ENCODE data around the gene SOD3.
A peak's percentile ranks its signal among the peaks of the same experiment; 100 is the strongest.

The SOD3 gene

GRCh38 chr4:24792552-24792951 is 2.8 kb upstream of the SOD3 start:
- no peak for TF ChIP-seq ZFX (IDR thresholded peaks at IDR 0.05)
- TF ChIP-seq, protein P1, sequence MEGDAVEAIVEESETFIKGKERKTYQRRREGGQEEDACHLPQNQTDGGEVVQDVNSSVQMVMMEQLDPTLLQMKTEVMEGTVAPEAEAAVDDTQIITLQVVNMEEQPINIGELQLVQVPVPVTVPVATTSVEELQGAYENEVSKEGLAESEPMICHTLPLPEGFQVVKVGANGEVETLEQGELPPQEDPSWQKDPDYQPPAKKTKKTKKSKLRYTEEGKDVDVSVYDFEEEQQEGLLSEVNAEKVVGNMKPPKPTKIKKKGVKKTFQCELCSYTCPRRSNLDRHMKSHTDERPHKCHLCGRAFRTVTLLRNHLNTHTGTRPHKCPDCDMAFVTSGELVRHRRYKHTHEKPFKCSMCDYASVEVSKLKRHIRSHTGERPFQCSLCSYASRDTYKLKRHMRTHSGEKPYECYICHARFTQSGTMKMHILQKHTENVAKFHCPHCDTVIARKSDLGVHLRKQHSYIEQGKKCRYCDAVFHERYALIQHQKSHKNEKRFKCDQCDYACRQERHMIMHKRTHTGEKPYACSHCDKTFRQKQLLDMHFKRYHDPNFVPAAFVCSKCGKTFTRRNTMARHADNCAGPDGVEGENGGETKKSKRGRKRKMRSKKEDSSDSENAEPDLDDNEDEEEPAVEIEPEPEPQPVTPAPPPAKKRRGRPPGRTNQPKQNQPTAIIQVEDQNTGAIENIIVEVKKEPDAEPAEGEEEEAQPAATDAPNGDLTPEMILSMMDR (conservative IDR thresholded peaks at IDR 0.05) = no peak
- no peak overlapping the region for H3K27ac ChIP-seq

DNA sequence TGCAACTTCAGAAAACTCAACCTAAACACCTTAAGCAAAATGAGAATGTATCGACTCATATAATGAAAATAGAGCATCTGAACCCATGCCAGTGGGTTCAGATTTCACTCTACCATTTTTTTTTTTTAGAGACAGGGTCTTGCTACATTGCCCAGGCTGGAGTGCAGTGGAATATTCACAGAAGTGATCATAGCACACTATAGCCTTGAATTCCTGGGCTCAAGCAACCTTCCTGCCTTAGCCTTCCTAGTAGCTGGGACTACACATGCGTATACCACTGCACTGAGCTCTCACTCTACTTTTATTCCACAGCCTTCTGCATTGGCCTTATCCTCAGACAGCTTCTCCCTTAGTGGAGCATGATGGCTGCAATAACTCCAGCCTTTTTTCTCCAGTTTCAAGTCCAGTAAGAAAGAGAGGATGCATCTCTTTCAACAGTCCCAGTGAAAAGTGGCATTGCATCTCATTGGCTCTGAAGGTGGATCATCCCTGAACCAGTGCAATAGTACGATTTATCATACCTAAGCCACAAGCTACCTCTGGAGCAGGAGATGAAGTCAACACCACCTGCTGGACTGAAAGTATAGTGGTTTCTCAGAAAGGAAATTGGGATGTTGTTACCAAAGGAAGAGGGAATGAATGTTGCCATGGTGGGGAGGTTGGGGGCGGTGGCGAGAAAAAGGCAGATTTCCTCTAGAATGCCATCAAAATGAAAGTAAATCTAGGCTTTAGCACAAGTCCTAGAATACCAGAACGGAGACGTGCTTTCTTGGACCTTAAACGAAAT is 2.0 kb upstream of the SOD3 start:
- TF ChIP-seq ZFX (IDR thresholded peaks at IDR 0.05) = no peak
- TF ChIP-seq, protein P1 (conservative IDR thresholded peaks at IDR 0.05) = peak; percentile 45
- no peak overlapping the region for H3K27ac ChIP-seq

GRCh38 chr4:24794051-24794450 is 1.3 kb upstream of the SOD3 start:
- TF ChIP-seq ZFX (IDR thresholded peaks at IDR 0.05) = no peak
- TF ChIP-seq, protein P1 (conservative IDR thresholded peaks at IDR 0.05) = no peak
- H3K27ac ChIP-seq = no peak overlapping the region

GRCh38 chr4:24794480-24794879 is 893 bp upstream of the SOD3 start:
- no peak for TF ChIP-seq ZFX (IDR thresholded peaks at IDR 0.05)
- TF ChIP-seq, protein P1 (conservative IDR thresholded peaks at IDR 0.05) = no peak
- H3K27ac ChIP-seq = peak overlapping the region; percentile 6; the same call in 1 of the 2 replicates

DNA sequence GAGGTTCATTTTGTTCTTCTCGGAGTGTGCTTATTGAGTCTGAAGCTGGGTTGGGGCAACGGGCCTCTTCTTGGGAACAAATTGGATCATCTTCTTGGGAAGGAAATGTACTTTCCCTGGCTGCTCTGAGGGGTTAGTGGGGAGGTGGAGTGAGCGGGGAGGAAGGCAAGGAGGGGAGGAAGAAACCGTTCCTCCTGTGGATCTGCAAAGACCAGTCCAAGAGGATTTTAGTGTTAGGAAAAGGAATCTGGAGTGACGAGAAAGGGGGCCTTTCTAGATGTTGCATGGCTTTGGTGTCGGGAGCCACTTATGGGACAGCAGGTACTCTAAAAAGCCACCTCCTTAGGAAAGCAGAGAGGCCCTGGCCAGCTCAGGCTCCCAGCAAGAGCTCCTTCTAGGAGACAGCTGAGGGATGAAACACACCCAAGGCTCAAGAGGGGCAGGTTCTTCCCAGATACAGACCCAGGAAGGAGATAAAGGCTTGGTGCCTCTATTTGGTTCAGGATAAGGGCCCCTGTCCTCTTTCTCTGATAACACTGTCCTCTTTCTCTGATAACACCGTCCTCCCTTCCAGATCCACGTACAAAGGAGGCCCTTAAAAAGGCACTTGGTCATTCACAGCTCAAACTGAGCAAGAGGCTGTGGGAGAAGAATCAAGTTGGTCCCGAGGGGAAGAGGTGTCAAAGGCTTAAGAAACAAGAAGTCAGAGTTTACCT is 451 bp downstream of the SOD3 start:
- peak overlapping the region; percentile 53 for H3K27ac ChIP-seq
- TF ChIP-seq ZFX (IDR thresholded peaks at IDR 0.05) = no peak
- TF ChIP-seq, protein P1 (conservative IDR thresholded peaks at IDR 0.05) = no peak

DNA sequence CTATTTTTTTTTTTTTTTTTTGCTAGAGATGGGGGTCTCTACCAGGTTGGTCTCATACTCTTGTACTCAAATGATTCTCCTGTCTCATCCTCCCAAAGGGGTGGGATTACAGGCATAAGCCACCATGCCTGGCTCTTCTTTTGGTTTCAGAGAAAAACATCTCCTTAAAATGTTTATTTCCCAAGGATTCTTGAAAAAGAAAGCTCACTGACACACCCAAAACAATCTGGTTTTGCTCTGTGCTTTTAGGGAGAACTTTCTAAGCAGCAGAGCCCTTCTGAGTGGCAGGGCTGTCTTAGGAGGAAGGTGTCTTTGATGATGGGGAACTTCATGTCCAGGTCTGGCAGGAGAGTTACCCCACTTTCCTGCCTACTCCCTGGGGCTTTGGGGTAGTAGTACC is 1.2 kb downstream of the SOD3 start:
- TF ChIP-seq, protein P1 (conservative IDR thresholded peaks at IDR 0.05) = no peak
- H3K27ac ChIP-seq = no peak overlapping the region

DNA sequence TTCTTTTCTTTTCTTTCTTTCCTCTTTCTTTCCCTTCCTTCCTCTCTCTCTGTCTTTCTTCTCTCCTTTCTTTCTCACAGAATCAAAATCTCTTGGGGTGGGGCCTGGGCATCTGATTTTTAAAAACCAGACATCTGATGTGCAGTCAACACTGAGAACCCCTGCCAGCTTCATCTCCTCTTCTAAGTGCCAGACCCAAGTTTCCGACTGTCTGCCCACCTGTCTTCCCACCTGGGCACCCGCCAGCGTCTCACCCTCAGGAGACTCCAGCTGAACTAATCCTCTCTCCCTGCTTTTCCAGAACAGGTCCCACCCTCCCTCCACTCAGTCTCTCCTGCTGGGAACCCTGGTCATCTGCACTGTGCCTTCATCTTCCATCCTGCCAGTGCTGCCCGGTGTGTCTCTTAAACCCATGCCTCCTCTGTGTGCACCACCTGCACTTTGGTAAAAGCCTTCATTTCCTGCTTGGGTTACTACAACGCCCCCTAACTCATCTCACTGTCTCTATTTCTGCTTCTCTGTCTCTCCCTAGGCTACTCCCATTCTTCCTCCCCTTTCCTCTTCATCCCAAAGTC is 2.8 kb downstream of the SOD3 start:
- no peak overlapping the region for H3K27ac ChIP-seq
- TF ChIP-seq, protein P1 (conservative IDR thresholded peaks at IDR 0.05) = no peak
- TF ChIP-seq ZFX (IDR thresholded peaks at IDR 0.05) = no peak
